GM10847 (cell line): Measurements from ENCODE around the gene AKAP1.

Source experiments
- POLR2A ChIP-seq: IDR thresholded peaks from 2 replicates; pipeline ENCODE4 v1.6.1; 2011; ENCODE audit not compliant: insufficient read length; ENCODE audit errors: extremely low read depth

The AKAP1 gene

GRCh38 chr17:57158325-57158724, 73.3 kb downstream of the AKAP1 start:
- TF ChIP-seq POLR2A, result no peak

- TF ChIP-seq POLR2A, result no peak
Observed at GRCh38 chr17:57158795-57159194, 73.7 kb downstream of the AKAP1 start.

GRCh38 chr17:57160624-57161023, 75.6 kb downstream of the AKAP1 start:
- no peak for TF ChIP-seq POLR2A

- no peak for TF ChIP-seq POLR2A
Observed at GRCh38 chr17:57164814-57165213, 79.8 kb downstream of the AKAP1 start.

GRCh38 chr17:57165754-57166153, 80.7 kb downstream of the AKAP1 start:
- no peak for TF ChIP-seq POLR2A

- no peak for TF ChIP-seq POLR2A
Observed at GRCh38 chr17:57166803-57167202, 81.8 kb downstream of the AKAP1 start.

GRCh38 chr17:57168695-57169094, 83.6 kb downstream of the AKAP1 start:
- TF ChIP-seq POLR2A, result no peak

GRCh38 chr17:57170866-57171265, 85.8 kb downstream of the AKAP1 start:
- TF ChIP-seq POLR2A, result no peak
